ENCODE data around the gene INPP4A.

The INPP4A gene

DNA sequence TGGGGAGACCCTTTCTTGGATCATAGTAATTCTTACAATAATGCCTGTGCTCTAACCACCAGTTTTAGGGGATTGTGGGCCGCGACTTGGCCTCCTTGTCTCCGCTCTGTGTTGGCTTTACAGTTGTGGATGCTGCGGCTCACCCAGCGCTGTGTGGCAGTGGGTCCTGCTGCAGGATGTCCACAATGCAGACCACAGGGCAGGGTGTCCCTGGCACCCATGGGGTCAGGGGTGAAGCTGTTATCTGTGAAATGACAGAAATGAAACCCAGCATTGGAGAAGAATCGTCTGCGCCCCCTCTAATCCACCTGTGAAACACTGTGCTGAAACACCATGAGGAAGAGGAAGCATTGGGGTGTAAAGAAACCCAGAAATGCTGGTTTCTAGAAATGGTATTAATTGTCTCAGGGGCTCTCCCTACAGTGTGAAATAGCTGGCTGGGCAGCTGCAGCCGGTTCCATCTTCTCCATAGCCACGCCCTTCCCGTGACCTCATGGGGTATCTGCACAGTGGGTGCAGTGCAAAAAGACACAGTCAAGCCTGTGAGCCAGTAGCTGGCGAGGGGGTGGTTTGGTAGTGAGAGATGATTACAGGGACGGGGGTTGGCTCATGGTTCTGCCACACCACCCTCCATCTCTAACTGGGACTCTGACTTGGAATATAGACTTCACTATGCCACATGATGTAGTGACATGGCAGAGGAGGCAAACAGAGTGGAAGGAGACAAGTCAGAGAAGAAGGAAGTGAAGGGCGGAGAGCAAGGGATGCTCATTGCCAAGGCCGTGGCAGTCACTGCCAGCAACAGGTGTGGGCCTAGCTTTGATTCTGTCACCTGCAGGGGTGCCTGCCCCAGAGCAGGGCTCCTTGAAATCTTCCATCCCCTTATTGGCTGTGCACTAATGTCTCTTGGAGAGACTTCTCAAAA lies 16.2 kb downstream of the INPP4A start:
- ATAC-seq (ENCODE audit: low read depth) = peak; percentile 73
- H3K4me3 Mint-ChIP-seq = peak overlapping the region; percentile 58

DNA sequence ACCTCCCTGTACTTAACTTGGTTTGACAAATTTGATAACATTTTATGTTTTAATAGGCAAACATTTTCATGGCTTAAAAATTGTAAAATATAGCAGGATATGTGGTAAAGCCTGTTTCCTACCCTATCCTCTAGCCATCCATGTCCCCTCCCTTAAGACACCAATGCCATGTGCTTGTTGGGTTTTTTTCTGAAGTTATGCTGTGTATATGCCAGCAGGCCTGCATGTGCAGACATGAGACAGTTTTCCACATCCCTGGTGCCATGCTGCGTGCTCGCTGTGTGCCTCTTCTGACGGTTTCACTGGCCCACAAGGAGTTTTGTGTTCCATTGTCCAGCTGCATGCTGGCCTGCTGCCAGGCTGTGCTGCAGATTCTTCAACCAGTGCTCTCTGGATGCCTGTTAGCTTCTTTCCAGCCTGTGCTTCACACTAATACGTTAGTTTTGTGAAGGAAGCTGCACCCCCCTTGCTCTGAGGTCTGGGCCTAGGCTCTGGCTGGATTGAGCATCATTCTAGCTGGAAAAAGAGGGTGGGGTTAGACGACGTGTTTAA lies 16.9 kb downstream of the INPP4A start:
- DNase-seq (ENCODE audit: low spot score in 2 of 2) = no peak
- Mint-ChIP-seq H3K27me3 (no peaks in the 10 kb centered on the region), H3K4me3 (no peak overlapping the region), H3K27ac (peak overlapping the region; percentile 91), H3K9me3 (no peaks in the 10 kb centered on the region), H3K4me1 (peaks cover 49% of the 10 kb centered on the region), H3K36me3 (peaks cover 3% of the 10 kb centered on the region)
- no peak for ATAC-seq (ENCODE audit: low read depth)

More for the DNA sequence above, 16.2 kb downstream of the INPP4A start:
- Mint-ChIP-seq H3K27ac (peak overlapping the region; percentile 91), H3K36me3 (peaks cover 3% of the 10 kb centered on the region), H3K9me3 (no peaks in the 10 kb centered on the region), H3K4me1 (peaks cover 47% of the 10 kb centered on the region), H3K27me3 (no peaks in the 10 kb centered on the region)
- peak; percentile 59 to 63 for DNase-seq (ENCODE audit: low spot score in 2 of 2)

DNA sequence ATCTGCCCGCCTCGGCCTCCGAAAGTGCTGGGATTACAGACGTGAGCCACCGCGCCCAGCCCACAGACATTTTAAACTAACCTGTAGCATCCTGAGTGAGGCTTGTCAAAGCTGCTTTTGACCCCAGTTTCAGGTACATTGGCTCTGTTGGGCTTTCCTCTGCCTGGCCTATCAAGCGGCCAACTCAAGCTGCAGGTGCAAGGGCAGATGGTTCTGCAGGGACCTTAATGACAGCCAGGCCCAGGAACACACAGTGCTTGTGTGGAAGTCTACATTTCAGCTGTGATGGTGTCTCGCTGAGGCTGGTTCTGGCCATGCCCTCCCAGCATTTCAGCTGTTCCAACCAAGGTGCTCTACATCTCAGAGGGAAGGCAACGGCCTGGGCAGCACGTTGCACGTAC lies 18.4 kb downstream of the INPP4A start:
- no peaks in the 10 kb centered on the region for H3K9me3 Mint-ChIP-seq
- H3K4me1 Mint-ChIP-seq = peaks cover 54% of the 10 kb centered on the region
- DNase-seq (ENCODE audit: low spot score in 2 of 2) (no peak), ATAC-seq (ENCODE audit: low read depth) (no peak)
- no peaks in the 10 kb centered on the region for H3K27me3 Mint-ChIP-seq
- peak overlapping the region; percentile 12 for H3K27ac Mint-ChIP-seq
- H3K36me3 Mint-ChIP-seq = peaks cover 3% of the 10 kb centered on the region
- H3K4me3 Mint-ChIP-seq = peak overlapping the region; percentile 21

- Mint-ChIP-seq H3K27ac (peak overlapping the region; percentile 88), H3K9me3 (no peaks in the 10 kb centered on the region), H3K36me3 (peaks cover 1% of the 10 kb centered on the region), H3K4me1 (peaks cover 54% of the 10 kb centered on the region), H3K4me3 (peak overlapping the region; percentile 83), H3K27me3 (no peaks in the 10 kb centered on the region)
- no peak for ATAC-seq (ENCODE audit: low read depth)
- no peak for DNase-seq (ENCODE audit: low spot score in 2 of 2)
These were observed 18.9 kb downstream of the INPP4A start for GRCh38 chr2:98463551-98463971.

- peak in 1 of 2 donors; percentile 17 for DNase-seq (ENCODE audit: low spot score in 2 of 2)
- peak; percentile 17 for ATAC-seq (ENCODE audit: low read depth)
- H3K4me1 Mint-ChIP-seq = peaks cover 54% of the 10 kb centered on the region
- H3K36me3 Mint-ChIP-seq = no peaks in the 10 kb centered on the region
- H3K4me3 Mint-ChIP-seq = peak overlapping the region; percentile 83
- no peaks in the 10 kb centered on the region for H3K9me3 Mint-ChIP-seq
- H3K27me3 Mint-ChIP-seq = no peaks in the 10 kb centered on the region
- peak overlapping the region; percentile 88 for H3K27ac Mint-ChIP-seq
These were observed 19.5 kb downstream of the INPP4A start for GRCh38 chr2:98463988-98464771.

DNA sequence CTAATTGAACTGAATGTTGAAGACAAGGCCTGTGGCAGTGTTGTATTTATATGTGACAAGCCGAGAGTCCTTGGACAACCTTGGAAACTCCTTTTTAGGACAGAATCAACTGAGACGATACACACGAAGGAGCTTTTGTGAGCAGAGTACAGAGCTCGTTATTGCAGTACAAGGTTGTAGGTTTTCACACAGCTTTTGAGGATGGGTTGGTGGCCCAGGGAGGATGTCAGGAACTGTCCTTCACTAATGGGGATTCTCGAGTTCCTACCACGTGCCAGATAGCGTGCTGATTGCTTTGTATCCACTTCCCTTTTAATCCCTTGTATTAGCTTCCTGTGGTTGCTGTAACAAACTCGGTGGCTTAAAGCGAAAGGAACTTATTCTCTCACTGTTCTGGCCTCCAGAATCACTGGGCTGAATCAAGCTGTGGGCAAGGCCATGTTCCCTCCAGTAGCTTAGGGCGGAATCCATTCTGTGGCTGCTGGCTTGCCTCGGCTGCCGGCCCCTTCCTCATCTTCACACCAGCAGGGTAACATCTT lies 20.2 kb downstream of the INPP4A start:
- no peaks in the 10 kb centered on the region for H3K27me3 Mint-ChIP-seq
- H3K4me1 Mint-ChIP-seq = peaks cover 50% of the 10 kb centered on the region
- H3K4me3 Mint-ChIP-seq = peak overlapping the region; percentile 15
- ATAC-seq (ENCODE audit: low read depth) = peak; percentile 66
- peak; percentile 28 to 45 for DNase-seq (ENCODE audit: low spot score in 2 of 2)
- no peaks in the 10 kb centered on the region for H3K36me3 Mint-ChIP-seq
- H3K9me3 Mint-ChIP-seq = no peaks in the 10 kb centered on the region
- peak overlapping the region; percentile 88 for H3K27ac Mint-ChIP-seq

DNA sequence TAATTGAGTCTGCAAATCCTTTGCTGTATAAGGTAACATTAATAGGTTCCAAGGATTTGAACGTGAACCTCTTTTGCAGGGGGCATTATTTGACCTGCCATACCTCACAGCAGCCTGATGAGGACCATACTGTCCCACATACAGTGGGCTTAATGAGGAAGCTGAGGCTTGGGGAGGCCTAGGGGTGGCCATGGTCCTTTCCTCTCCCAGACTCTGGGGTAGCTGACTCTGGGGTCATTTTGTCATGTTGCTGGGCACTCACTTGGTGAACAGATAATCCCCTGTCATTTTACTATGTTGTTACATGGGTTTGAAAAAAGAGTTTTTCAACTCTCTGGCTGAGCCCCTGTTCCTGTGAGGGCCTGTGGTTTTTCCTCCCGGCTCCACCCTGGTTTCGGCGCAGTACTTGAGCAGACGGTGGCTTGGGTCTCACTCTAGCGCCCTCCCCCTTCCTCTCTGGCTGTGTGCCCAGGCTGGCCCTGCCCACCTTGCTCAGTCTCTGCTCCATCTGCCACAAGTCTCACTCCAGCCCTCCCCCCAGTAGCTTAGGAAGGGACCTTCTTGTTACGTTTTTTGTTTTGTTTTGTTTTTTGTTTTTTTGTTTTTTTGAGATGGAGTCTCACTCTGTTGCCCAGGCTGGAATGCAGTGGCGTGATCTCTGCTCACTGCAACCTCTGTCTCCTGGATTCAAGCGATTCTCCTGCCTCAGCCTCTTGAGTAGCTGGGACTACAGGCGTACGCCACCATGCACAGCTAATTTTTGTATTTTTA lies 21.0 kb downstream of the INPP4A start:
- Mint-ChIP-seq H3K4me1 (peaks cover 45% of the 10 kb centered on the region), H3K36me3 (no peaks in the 10 kb centered on the region), H3K27ac (peak overlapping the region; percentile 88), H3K27me3 (no peaks in the 10 kb centered on the region), H3K9me3 (no peaks in the 10 kb centered on the region), H3K4me3 (peak overlapping the region; percentile 66)
- DNase-seq (ENCODE audit: low spot score in 2 of 2) = no peak
- no peak for ATAC-seq (ENCODE audit: low read depth)

GRCh38 chr2:98467082-98467536 lies 22.5 kb downstream of the INPP4A start:
- H3K4me3 Mint-ChIP-seq = no peak overlapping the region
- no peaks in the 10 kb centered on the region for H3K36me3 Mint-ChIP-seq
- no peaks in the 10 kb centered on the region for H3K9me3 Mint-ChIP-seq
- H3K4me1 Mint-ChIP-seq = peaks cover 38% of the 10 kb centered on the region
- ATAC-seq (ENCODE audit: low read depth) = no peak
- peak overlapping the region; percentile 15 for H3K27ac Mint-ChIP-seq
- no peak for DNase-seq (ENCODE audit: low spot score in 2 of 2)
- H3K27me3 Mint-ChIP-seq = no peaks in the 10 kb centered on the region

DNA sequence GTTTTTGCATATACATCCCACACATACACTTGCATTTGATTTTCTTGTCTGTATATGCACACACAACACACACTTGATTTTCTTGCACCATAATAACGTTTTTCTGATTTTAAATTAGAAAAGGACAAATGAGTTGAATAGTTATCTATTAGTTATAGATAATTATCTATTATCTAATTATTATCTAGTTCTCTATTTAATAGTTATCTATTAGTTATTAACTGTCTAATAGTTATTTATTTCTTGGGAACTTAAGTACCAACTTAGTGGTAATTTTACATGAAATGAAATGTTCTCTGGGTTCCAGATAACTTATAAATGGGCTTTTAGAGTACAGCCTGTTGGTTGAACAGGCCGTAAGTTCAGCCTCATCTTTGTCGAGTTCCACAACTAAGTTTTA lies 23.0 kb downstream of the INPP4A start:
- Mint-ChIP-seq H3K4me3 (no peak overlapping the region), H3K4me1 (peaks cover 38% of the 10 kb centered on the region), H3K27ac (no peak overlapping the region), H3K36me3 (no peaks in the 10 kb centered on the region), H3K27me3 (no peaks in the 10 kb centered on the region), H3K9me3 (no peaks in the 10 kb centered on the region)
- ATAC-seq (ENCODE audit: low read depth) = no peak
- DNase-seq (ENCODE audit: low spot score in 2 of 2) = no peak

- H3K27me3 Mint-ChIP-seq = peaks cover 2% of the 10 kb centered on the region
- ATAC-seq (ENCODE audit: low read depth) (no peak), DNase-seq (ENCODE audit: low spot score in 2 of 2) (no peak)
- H3K4me1 Mint-ChIP-seq = peaks cover 39% of the 10 kb centered on the region
- no peaks in the 10 kb centered on the region for H3K9me3 Mint-ChIP-seq
- H3K27ac Mint-ChIP-seq = no peak overlapping the region
- peaks cover 2% of the 10 kb centered on the region for H3K36me3 Mint-ChIP-seq
- H3K4me3 Mint-ChIP-seq = no peak overlapping the region
These were observed 24.1 kb downstream of the INPP4A start for GRCh38 chr2:98468621-98469236.

- Mint-ChIP-seq H3K27me3 (peaks cover 2% of the 10 kb centered on the region), H3K4me1 (peaks cover 36% of the 10 kb centered on the region), H3K36me3 (peaks cover 2% of the 10 kb centered on the region), H3K27ac (no peak overlapping the region), H3K9me3 (no peaks in the 10 kb centered on the region), H3K4me3 (no peak overlapping the region)
- no peak for ATAC-seq (ENCODE audit: low read depth)
- DNase-seq (ENCODE audit: low spot score in 2 of 2) = no peak
These were observed 25.3 kb downstream of the INPP4A start for GRCh38 chr2:98469862-98470544.

DNA sequence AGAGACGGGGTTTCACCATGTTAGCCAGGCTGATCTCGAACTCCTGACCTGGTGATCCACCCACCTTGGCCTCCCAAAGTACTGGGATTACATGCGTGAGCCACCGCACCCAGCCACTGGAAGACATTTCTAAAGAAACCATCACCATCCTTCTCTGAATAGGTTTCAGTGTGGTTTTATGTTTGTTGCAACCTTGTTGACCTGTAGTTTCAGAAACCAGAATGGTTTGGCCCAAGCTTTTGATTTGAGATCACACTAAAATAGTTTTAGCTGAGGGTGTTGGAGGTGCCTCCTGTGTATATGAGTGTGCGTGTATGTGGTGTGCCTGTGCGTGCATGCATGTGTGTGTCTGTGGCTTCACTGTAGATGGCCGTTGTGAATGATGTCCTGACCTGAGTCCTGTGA lies 26.2 kb downstream of the INPP4A start:
- peaks cover 2% of the 10 kb centered on the region for H3K36me3 Mint-ChIP-seq
- H3K27me3 Mint-ChIP-seq = peaks cover 2% of the 10 kb centered on the region
- no peak for DNase-seq (ENCODE audit: low spot score in 2 of 2)
- no peak overlapping the region for H3K4me3 Mint-ChIP-seq
- no peaks in the 10 kb centered on the region for H3K9me3 Mint-ChIP-seq
- no peak overlapping the region for H3K27ac Mint-ChIP-seq
- no peak for ATAC-seq (ENCODE audit: low read depth)
- peaks cover 32% of the 10 kb centered on the region for H3K4me1 Mint-ChIP-seq
